ENCODE data around the gene C19orf33.
"Not testable (repeated sequence)": the region's sequence is repeated elsewhere in the genome, so short reads cannot be mapped to it uniquely, and the experiment has no call there.

C19orf33 gene

DNA sequence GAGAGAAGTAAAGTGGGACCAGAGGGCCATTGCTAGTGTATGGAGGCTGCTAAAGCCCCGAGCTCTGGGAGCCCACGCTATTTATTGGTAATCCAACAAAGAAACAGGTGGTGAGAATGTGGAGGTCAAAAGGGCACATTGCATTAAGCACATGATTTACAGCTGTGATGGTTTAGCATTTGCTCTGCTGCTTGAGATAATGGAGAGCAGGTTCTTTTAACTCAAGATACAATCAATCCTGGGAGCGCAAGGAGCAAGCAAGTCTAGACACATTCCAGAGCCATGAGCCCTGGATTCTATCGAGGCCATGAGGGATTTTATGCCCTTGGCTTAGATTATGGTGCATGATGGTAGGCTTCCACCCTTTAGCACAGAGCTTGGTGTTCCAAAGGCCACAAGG, 35.0 kb downstream of the C19orf33 start:
- not testable (repeated sequence) for DNase-seq (ENCODE audit: low read depth in 2 of 2)

GRCh38 chr19:38340927-38341326, 36.9 kb downstream of the C19orf33 start:
- no peak for DNase-seq (ENCODE audit: low read depth in 2 of 2)

- no peak for DNase-seq (ENCODE audit: low read depth in 2 of 2)
Observed at GRCh38 chr19:38346837-38347236, 42.8 kb downstream of the C19orf33 start.

DNA sequence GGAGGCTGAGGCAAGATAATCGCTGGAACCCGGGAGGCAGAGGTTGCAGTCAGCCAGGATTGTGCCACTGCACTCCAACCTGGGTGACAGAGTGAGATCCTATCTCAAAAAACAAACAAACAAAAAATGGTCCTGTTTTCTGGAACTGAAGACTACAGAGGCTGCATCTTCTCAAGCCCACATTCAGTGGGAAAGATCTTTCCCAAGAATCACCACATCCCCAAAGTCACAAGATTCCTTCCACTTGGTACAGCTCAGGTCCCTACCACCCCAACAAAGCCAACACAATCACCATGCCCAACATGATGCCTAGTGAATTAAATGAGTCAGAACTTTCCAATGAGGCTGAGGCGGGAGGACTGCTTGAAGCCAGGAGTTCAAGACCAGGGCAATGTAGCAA, 46.8 kb downstream of the C19orf33 start:
- no peak for DNase-seq (ENCODE audit: low read depth in 2 of 2)

- DNase-seq (ENCODE audit: low read depth in 2 of 2), result no peak
Observed at GRCh38 chr19:38351865-38352395, 47.9 kb downstream of the C19orf33 start.

DNA sequence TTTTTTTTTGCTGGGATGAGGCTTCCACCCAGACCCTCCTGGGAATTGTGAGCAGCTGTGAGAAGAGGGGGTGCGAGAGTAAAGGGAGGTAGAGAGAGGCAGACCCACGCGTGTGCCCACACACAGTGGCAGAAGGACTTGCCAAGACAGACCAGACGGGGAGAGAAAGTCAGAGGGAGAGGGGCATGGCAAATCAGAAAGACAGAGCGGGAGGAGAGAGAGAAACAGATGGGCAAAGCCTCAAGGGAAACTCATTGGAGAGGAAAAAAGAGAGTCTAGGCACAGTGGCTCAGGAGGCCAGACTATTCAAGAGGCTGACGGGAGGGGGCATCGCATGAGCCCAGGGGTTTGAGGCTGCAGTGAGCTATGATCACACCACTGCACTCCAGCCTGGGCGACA, 48.6 kb downstream of the C19orf33 start:
- no peak for DNase-seq (ENCODE audit: low read depth in 2 of 2)
